Measurements from ENCODE around the gene TMBIM4.

The TMBIM4 gene

DNA sequence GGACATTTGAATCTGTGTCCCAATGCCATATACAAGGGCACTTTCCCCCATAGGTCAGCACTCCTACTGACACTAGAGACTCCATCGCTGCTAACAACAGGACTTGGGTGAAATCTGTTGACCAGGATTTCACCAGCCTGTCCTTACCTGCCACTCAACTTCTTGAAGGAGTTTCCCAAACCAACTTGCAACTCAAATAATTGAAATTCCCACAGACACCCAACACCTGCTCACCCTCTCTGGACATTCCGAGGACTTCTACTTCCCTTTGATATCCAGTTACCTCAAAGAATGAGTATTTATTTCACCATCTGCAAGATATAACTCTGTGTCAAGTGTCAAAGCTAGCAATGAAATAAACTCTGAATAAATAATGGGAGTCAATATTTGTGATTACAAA, 83.8 kb downstream of the TMBIM4 start:
- DNase-seq, result no peak
